SK-N-SH treated with all-trans-retinoic acid at 6 μM for 48 hours (cell line): ENCODE results near the gene SLC35D2.

Experiments
- GLIS3 ChIP-seq: fragments of 250-450 bp; sonication (Bioruptor Pico); IDR thresholded peaks from 2 replicates; pipeline ENCODE4 v1.5.0; 2020; ENCODE audit warnings: mild to moderate bottlenecking, moderate library complexity
- OSR1 ChIP-seq: fragments of 250-450 bp; sonication (Bioruptor Pico); IDR thresholded peaks from 2 replicates; pipeline ENCODE4 v1.8.0; 2022; ENCODE audit warnings: moderate library complexity, mild to moderate bottlenecking, inconsistent platforms
- SNAI2 ChIP-seq: fragments of 250-450 bp; sonication (Bioruptor Pico); IDR thresholded peaks from 2 replicates; pipeline ENCODE4 v1.5.0; 2020; ENCODE audit warnings: mild to moderate bottlenecking, moderate library complexity
- ZFP3 ChIP-seq: fragments of 250-450 bp; sonication (Bioruptor Pico); IDR thresholded peaks from 2 replicates; pipeline ENCODE4 v1.5.0; 2020; ENCODE audit warnings: mild to moderate bottlenecking, moderate library complexity
- ZFP30 ChIP-seq: fragments of 450-650 bp; formaldehyde crosslinking; IDR thresholded peaks from 2 replicates; pipeline ENCODE4 v1.5.0; 2022; ENCODE audit warnings: mild to moderate bottlenecking, moderate library complexity
- ZNF8 ChIP-seq: fragments of 450-650 bp; formaldehyde crosslinking; IDR thresholded peaks from 2 replicates; pipeline ENCODE4 v1.5.0; 2020; ENCODE audit warnings: mild to moderate bottlenecking, moderate library complexity
- TF ChIP-seq, protein P1 (sequence below): fragments of 250-450 bp; sonication (Bioruptor Pico); IDR thresholded peaks from 2 replicates; pipeline ENCODE4 v1.5.1; 2020; ENCODE audit warnings: low read depth, mild to moderate bottlenecking, moderate library complexity

GRCh38 chr9:96386157-96386556 is 2.6 kb upstream of the SLC35D2 start:
- TF ChIP-seq, protein P1, sequence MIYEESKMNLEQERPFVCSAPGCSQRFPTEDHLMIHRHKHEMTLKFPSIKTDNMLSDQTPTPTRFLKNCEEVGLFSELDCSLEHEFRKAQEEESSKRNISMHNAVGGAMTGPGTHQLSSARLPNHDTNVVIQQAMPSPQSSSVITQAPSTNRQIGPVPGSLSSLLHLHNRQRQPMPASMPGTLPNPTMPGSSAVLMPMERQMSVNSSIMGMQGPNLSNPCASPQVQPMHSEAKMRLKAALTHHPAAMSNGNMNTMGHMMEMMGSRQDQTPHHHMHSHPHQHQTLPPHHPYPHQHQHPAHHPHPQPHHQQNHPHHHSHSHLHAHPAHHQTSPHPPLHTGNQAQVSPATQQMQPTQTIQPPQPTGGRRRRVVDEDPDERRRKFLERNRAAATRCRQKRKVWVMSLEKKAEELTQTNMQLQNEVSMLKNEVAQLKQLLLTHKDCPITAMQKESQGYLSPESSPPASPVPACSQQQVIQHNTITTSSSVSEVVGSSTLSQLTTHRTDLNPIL (CRISPR knock-in tag) = no peak
- TF ChIP-seq OSR1 (CRISPR knock-in tag) (no peak), ZFP30 (no peak), GLIS3 (CRISPR knock-in tag) (no peak), SNAI2 (no peak), ZFP3 (CRISPR knock-in tag) (no peak), ZNF8 (CRISPR knock-in tag) (no peak)
